HEK293 (cell line): ENCODE results near the gene COTL1.

Source experiments
- CTCF ChIP-seq: fragments of 450-650 bp; formaldehyde crosslinking; IDR thresholded peaks from 2 replicates; pipeline ENCODE4 v1.5.1; 2016; ENCODE audit warnings: missing biosample characterization, missing genetic modification characterization
- ZBTB8A ChIP-seq: fragments of 450-650 bp; formaldehyde crosslinking; IDR thresholded peaks from 2 replicates; pipeline ENCODE4 v1.5.1; 2016; ENCODE audit warnings: missing biosample characterization, missing genetic modification characterization
- ZNF140 ChIP-seq: fragments of 450-650 bp; formaldehyde crosslinking; IDR thresholded peaks from 2 replicates; pipeline ENCODE4 v1.5.1; 2016; ENCODE audit warnings: missing biosample characterization, missing genetic modification characterization
- ZNF169 ChIP-seq: fragments of 450-650 bp; formaldehyde crosslinking; IDR thresholded peaks from 2 replicates; pipeline ENCODE4 v1.5.1; 2016; ENCODE audit warnings: missing biosample characterization, missing genetic modification characterization
- ZNF704 ChIP-seq: fragments of 450-650 bp; formaldehyde crosslinking; IDR thresholded peaks from 2 replicates; pipeline ENCODE4 v1.5.1; 2016; ENCODE audit warnings: missing biosample characterization, missing genetic modification characterization
- ZNF76 ChIP-seq: fragments of 450-650 bp; formaldehyde crosslinking; IDR thresholded peaks from 2 replicates; pipeline ENCODE4; 2016; ENCODE audit warnings: low read depth, missing biosample characterization, missing genetic modification characterization, borderline replicate concordance

- TF ChIP-seq ZNF704, result no peak
- no peak for TF ChIP-seq CTCF
- TF ChIP-seq ZNF140 (tag by site-specific recombination), result no peak
- TF ChIP-seq ZBTB8A, result no peak
- no peak for TF ChIP-seq ZNF169 (tag by site-specific recombination)
- TF ChIP-seq ZNF76 (tag by site-specific recombination), result no peak
Measured at GRCh38 chr16:84548508-84548907, 69.4 kb downstream of the COTL1 start.
